DOHH2 (cell line): Measurements from ENCODE around the gene SCAPER.

Experiments used
- EZH2phosphoT487 ChIP-seq: fragments of 200-600 bp; sonication (generic); IDR thresholded peaks from 2 replicates; pipeline ENCODE4 v1.6.1; 2017; ENCODE audit warnings: borderline replicate concordance, mild to moderate bottlenecking, antibody characterized with exemption, low read length, moderate library complexity, mixed read lengths
- TF ChIP-seq, protein P1 (sequence below): fragments of 200-600 bp; sonication (generic); IDR thresholded peaks from one replicate; pipeline ENCODE4 v1.5.1; 2014; ENCODE audit warnings: antibody characterized with exemption, mild to moderate bottlenecking, low read depth, low read length; ENCODE audit not compliant: poor library complexity, severe bottlenecking

DNA sequence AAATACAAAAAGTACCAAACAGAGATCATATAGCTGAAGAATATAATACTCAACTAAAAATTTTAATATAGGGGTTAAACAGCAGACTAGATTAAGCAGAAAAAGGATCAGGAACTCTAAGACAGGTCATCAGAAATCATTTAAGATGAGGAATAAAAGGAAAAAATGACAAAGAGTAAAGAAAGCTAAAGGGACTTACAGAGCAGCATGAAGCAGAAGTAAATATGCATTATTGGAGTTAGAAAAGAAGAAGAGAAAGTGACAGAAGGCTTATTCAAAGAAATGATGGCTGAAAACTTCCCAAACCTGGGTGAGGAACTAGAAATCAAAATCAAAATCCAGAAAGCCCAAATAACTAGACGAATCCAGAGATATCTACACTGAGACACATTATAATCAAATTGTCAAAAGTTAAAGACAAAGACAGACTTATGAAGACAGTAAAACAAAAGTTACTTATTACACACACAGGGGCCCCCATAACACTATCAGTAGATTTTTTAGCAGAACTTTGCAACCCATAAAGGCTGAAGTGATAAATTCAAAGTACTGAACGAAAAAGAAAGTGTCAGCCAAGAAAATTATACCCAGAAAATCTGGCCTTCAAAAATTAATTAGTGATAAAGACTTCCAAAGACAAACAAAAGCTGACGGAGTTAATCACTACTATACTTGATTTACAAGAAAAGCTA is 95.6 kb downstream of the SCAPER start:
- TF ChIP-seq, protein P1, sequence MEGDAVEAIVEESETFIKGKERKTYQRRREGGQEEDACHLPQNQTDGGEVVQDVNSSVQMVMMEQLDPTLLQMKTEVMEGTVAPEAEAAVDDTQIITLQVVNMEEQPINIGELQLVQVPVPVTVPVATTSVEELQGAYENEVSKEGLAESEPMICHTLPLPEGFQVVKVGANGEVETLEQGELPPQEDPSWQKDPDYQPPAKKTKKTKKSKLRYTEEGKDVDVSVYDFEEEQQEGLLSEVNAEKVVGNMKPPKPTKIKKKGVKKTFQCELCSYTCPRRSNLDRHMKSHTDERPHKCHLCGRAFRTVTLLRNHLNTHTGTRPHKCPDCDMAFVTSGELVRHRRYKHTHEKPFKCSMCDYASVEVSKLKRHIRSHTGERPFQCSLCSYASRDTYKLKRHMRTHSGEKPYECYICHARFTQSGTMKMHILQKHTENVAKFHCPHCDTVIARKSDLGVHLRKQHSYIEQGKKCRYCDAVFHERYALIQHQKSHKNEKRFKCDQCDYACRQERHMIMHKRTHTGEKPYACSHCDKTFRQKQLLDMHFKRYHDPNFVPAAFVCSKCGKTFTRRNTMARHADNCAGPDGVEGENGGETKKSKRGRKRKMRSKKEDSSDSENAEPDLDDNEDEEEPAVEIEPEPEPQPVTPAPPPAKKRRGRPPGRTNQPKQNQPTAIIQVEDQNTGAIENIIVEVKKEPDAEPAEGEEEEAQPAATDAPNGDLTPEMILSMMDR, result no peak
- no peak for TF ChIP-seq EZH2phosphoT487
